K562 (cell line): ENCODE data around the gene COX7A1. TPM values are rescaled to one million over a fixed set of nuclear protein-coding genes. Genes with fewer than 3 reads are reported as not detected.
A peak's percentile ranks its signal among the peaks of the same experiment; 100 is the strongest.

ENCODE experiments used
- ATAC-seq: fragments of 200-7000 bp; cut with Tn5 transposase; 3 replicates; pipeline ENCODE4 v1.9.1; 2020; ENCODE audit warnings: moderate library complexity
- BruUV-seq: library from RNA; stranded (reverse); fragments of 400-500 nt; replicated peaks from 2 replicates; lab custom pipeline; 2021; lab: Mats Ljungman, UMichigan
- CTCF ChIA-PET: fragments of 300-600 bp; formaldehyde crosslinking; extraction: SDS; loops from one replicate; lab custom pipeline; 2021; ENCODE audit warnings: low intra/inter-chr PET ratio; lab: Yijun Ruan, JAX
- POLR2A ChIA-PET: fragments of 300-600, 350-650 bp; sonication (Branson Sonifier 250); formaldehyde crosslinking; extraction: SDS; loops from one replicate; lab custom pipeline; 2021; ENCODE audit warnings: antibody characterized with exemption, inconsistent platforms; lab: Yijun Ruan, JAX
- DNase-seq, 4 experiments: peaks; one replicate each; pipeline versions ENCODE4 v3.0.0 to v3.0.0-alpha.2; 2011 to 2018; ENCODE audit warnings: low spot score in 3 of 4, mixed read lengths in 3 of 4; ENCODE audit errors: extremely low read depth in 1 of 4
- FAIRE-seq: peaks from 2 replicates; lab custom pipeline; 2011; peaks lifted over from hg19 to GRCh38; lab: Jason Lieb, UNC
- H2AFZ ChIP-seq: 2 replicates; pipeline ENCODE4 v1.6.0; 2011; ENCODE audit warnings: low read depth, low read length, control low read depth, inconsistent platforms
- H3K27ac ChIP-seq: fragments of 200-600 bp; 3 replicates; pipeline ENCODE4 v1.8.0; 2011; ENCODE audit warnings: low read depth, mild to moderate bottlenecking, control low read depth, inconsistent platforms, low read length, moderate library complexity, mixed read lengths; ENCODE audit errors: extremely low read depth
- H3K27me3 ChIP-seq, 2 experiments: fragments of 300-600 bp in 1 of 2; 2 replicates in 1 of 2; 3 replicates in 1 of 2; pipeline versions ENCODE4 v1.6.0 to v1.8.0; 2011; ENCODE audit warnings: inconsistent platforms in 2 of 2, low read length in 2 of 2, mild to moderate bottlenecking in 1 of 2, mixed read lengths in 1 of 2, moderate library complexity in 1 of 2; ENCODE audit not compliant: control insufficient read depth in 2 of 2, insufficient read depth in 2 of 2
- H3K36me3 ChIP-seq: fragments of 300-600 bp; 3 replicates; pipeline ENCODE4 v1.8.0; 2011; ENCODE audit warnings: mild to moderate bottlenecking, low read length, inconsistent platforms; ENCODE audit not compliant: control insufficient read depth, insufficient read depth
- H3K4me1 ChIP-seq, 2 experiments: fragments of 200-600 bp in 1 of 2; replicated peaks in 1 of 2; 2 replicates in 1 of 2; 3 replicates in 1 of 2; pipeline versions ENCODE4 v1.5.1 to v1.8.0; 2011; ENCODE audit warnings: inconsistent platforms in 2 of 2, low read length in 2 of 2, mild to moderate bottlenecking in 1 of 2, mixed read lengths in 1 of 2, moderate library complexity in 1 of 2; ENCODE audit not compliant: control insufficient read depth in 2 of 2, insufficient read depth in 2 of 2
- H3K4me2 ChIP-seq: 2 replicates; pipeline ENCODE4 v1.6.1; 2011; ENCODE audit warnings: low read length, control low read depth, inconsistent platforms, mixed read lengths; ENCODE audit not compliant: insufficient read depth
- H3K4me3 ChIP-seq: fragments of 200-600 bp; sonication (generic), shearing (Covaris generic); 2 replicates; pipeline ENCODE4 v1.5.1; 2016; ENCODE audit warnings: control low read depth, inconsistent platforms
- H3K79me2 ChIP-seq: fragments of 200-600 bp; 3 replicates; pipeline ENCODE4 v1.8.0; 2011; ENCODE audit warnings: low read length, inconsistent platforms; ENCODE audit not compliant: control insufficient read depth, insufficient read depth
- H3K9ac ChIP-seq, 2 experiments: 2 replicates each; pipeline versions ENCODE4 v1.6.0 to v1.6.1; 2011; ENCODE audit warnings: low read depth in 2 of 2, low read length in 2 of 2, control low read depth in 1 of 2, inconsistent platforms in 1 of 2, mild to moderate bottlenecking in 1 of 2, mixed read lengths in 1 of 2; ENCODE audit not compliant: insufficient read depth in 1 of 2
- H3K9me1 ChIP-seq: one replicate; pipeline ENCODE4 v1.6.0; 2011; ENCODE audit warnings: inconsistent platforms, mild to moderate bottlenecking, low read length, moderate library complexity; ENCODE audit not compliant: control insufficient read depth, insufficient read depth
- H3K9me3 ChIP-seq: replicated peaks from 2 replicates; pipeline ENCODE4 v1.5.1; 2011; ENCODE audit warnings: low read depth, low read length, inconsistent platforms; ENCODE audit not compliant: control insufficient read depth, insufficient read depth
- H4K20me1 ChIP-seq: replicated peaks from 2 replicates; pipeline ENCODE4 v1.6.1; 2011; ENCODE audit warnings: low read length, inconsistent platforms, mixed read lengths; ENCODE audit not compliant: control insufficient read depth, insufficient read depth
- CBX2 ChIP-seq: fragments of 200-600 bp; sonication (generic); IDR thresholded peaks from one replicate; pipeline ENCODE4 v1.6.1; 2012; ENCODE audit warnings: mild to moderate bottlenecking, low read length, inconsistent platforms; ENCODE audit not compliant: insufficient read depth, poor library complexity, severe bottlenecking
- COPS2 ChIP-seq: fragments of 450-650 bp; conservative IDR thresholded peaks from 2 replicates; pipeline ENCODE4 v1.6.1; 2016; ENCODE audit warnings: mild to moderate bottlenecking, moderate library complexity
- HNRNPL ChIP-seq: fragments of 200-400 bp; formaldehyde crosslinking; IDR thresholded peaks from 2 replicates; pipeline ENCODE4 v1.6.1; 2017; ENCODE audit warnings: low read depth, mild to moderate bottlenecking, low read length
- KDM1A ChIP-seq, 2 experiments: fragments of 450-650 bp; IDR thresholded peaks; 2 replicates each; pipeline ENCODE4 v1.6.1; 2016; ENCODE audit warnings: mild to moderate bottlenecking in 2 of 2
- MYNN ChIP-seq, 2 experiments: sonication (generic); formaldehyde crosslinking in 1 of 2; IDR thresholded peaks; 2 replicates each; pipeline versions ENCODE4 v1.5.0 to v1.6.1; 2016 to 2020; ENCODE audit warnings: antibody characterized with exemption in 1 of 2, missing genetic modification reagents in 1 of 2
- POLR2G ChIP-seq: fragments of 200-400 bp; formaldehyde crosslinking; IDR thresholded peaks from 2 replicates; pipeline ENCODE4 v1.6.1; 2017; ENCODE audit warnings: low read depth, mild to moderate bottlenecking, antibody characterized with exemption, low read length, moderate library complexity
- RBM14 ChIP-seq: fragments of 200-400 bp; formaldehyde crosslinking; IDR thresholded peaks from 2 replicates; pipeline ENCODE4 v1.6.1; 2018; ENCODE audit warnings: low read depth, mild to moderate bottlenecking, low read length, moderate library complexity, borderline replicate concordance; ENCODE audit not compliant: insufficient read depth
- RCOR1 ChIP-seq, 2 experiments: IDR thresholded peaks; 2 replicates each; pipeline ENCODE4 v1.6.1; 2012; ENCODE audit warnings: low read depth in 2 of 2, low read length in 2 of 2, borderline replicate concordance in 1 of 2, improper control_type of control experiment in 1 of 2
- SIRT6 ChIP-seq: IDR thresholded peaks from one replicate; pipeline ENCODE4 v1.6.1; 2012; ENCODE audit warnings: low read depth, mild to moderate bottlenecking, control low read depth, inconsistent platforms, low read length, moderate library complexity
- XRCC5 ChIP-seq: fragments of 200-400 bp; formaldehyde crosslinking; IDR thresholded peaks from 2 replicates; pipeline ENCODE4 v1.6.1; 2017; ENCODE audit warnings: low read depth, mild to moderate bottlenecking, low read length
- ZKSCAN3 ChIP-seq: fragments of 250-450 bp; sonication (Bioruptor Pico); IDR thresholded peaks from 2 replicates; pipeline ENCODE4 v1.4.0; 2020
- ZNF551 ChIP-seq: fragments of 250-450 bp; sonication (Bioruptor Pico); IDR thresholded peaks from 2 replicates; pipeline ENCODE4 v1.5.0; 2021; ENCODE audit warnings: mild to moderate bottlenecking, moderate library complexity
- WGBS: fragments of 100-300 bp; shearing (Covaris generic); methylation state at CpG from one replicate; pipeline ENCODE4 v1.1.6; 2016; ENCODE audit warnings: low coverage, mixed read lengths; ENCODE audit not compliant: insufficient coverage; ENCODE audit errors: missing lambda C conversion rate; 5-methylcytosine and 5-hydroxymethylcytosine counted together
- in situ Hi-C: fragments of 300-500 bp; cut with MboI; formaldehyde crosslinking; loops from 4 replicates; pipeline ENCODE4 v1.15.0; 2018; ENCODE audit warnings: inconsistent platforms, mixed read lengths
- intact Hi-C: fragments of 100-400 bp; cut with micrococcal nuclease; formaldehyde crosslinking; loops from 2 replicates; pipeline ENCODE4 v1.14.2; 2022
- polyA plus RNA-seq, 8 experiments: library from polyadenylated mRNA; depleted of rRNA in 4 of 8; stranded (reverse) in 5 of 8; unstranded in 3 of 8; fragments of >200 nt; fragmentation: Nextera tagmentation in 2 of 8; fragmentation: Illumina TruSeq in 1 of 8; extraction: Ambion mirVana in 2 of 8; extraction: Trizol in 1 of 8; gene quantifications; 2 replicates each; pipeline versions ENCODE4 v1.2.1 to v1.2.3, GENCODE V29; 2011 to 2014; ENCODE audit warnings: inconsistent platforms in 1 of 8, missing spikeins in 1 of 8
- total RNA-seq, 7 experiments: library from RNA; depleted of rRNA in 6 of 7; stranded (reverse); fragments of >200 nt in 6 of 7; fragmentation: Illumina TruSeq in 2 of 7; extraction: Trizol in 2 of 7; gene quantifications; 2 replicates each; pipeline versions ENCODE4 v1.2.1 to v1.2.3, GENCODE V29; 2011 to 2021; ENCODE audit warnings: low replicate concordance in 1 of 7
- TF ChIP-seq, protein P1 (sequence below): sonication (generic); formaldehyde crosslinking; IDR thresholded peaks from 2 replicates; pipeline ENCODE4 v1.8.1; 2023; ENCODE audit warnings: mild to moderate bottlenecking, missing genetic modification reagents
- TF ChIP-seq, protein P2 (sequence below), 2 experiments: IDR thresholded peaks; 2 replicates each; pipeline ENCODE4 v1.6.1; 2011; ENCODE audit warnings: borderline replicate concordance in 1 of 2, control low read depth in 1 of 2, low read depth in 1 of 2, low read length in 1 of 2, mild to moderate bottlenecking in 1 of 2, mixed read lengths in 1 of 2, moderate library complexity in 1 of 2; ENCODE audit not compliant: insufficient read depth in 1 of 2, insufficient read length in 1 of 2, poor library complexity in 1 of 2, severe bottlenecking in 1 of 2; ENCODE audit errors: extremely low read depth in 1 of 2

COX7A1 gene
- total and polyA plus RNA-seq, 9 of the 15 experiments (the other 6 are each of a cell fraction or from before 2014, with no cell fraction given), result 0.08 TPM; not detected in 8

DNA sequence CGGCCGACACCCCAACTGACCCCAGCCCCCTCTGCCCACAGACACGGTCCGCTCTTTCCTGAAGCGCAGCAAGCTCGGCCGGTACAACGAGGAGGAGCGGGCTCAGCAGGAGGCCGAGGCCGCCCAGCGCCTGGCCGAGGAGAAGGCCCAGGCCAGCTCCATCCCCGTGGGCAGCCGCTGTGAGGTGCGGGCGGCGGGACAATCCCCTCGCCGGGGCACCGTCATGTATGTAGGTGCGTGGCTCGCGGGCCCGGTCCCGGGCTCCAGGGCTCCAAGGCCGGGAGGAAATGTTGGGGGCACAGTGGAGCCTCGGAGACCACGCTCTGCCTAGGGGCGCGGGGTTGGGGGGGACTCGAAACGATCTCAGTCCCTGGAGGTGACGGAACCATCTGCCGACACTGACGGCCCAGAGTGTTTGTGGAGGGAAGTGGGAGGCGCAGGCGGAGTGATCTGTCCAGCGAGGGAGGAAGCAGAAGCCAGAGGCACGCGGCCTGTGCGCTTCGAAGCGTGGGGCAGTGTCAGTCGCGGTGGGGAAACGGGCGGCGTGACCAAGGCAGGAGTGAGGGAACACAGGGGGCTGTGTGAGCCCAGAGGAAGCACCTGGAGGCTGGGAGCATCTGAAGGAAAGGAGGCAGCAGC is 30.6 kb downstream of the COX7A1 start:
- 91% methylated on average over 19 of the region's 49 CpGs for WGBS
- Histone ChIP-seq H3K9ac (peak overlapping the region in 1 of 2 experiments; percentile 52; a peak in 1 of 4 replicates), H3K4me2 (no peak overlapping the region), H2AFZ (no peak overlapping the region), H4K20me1 (no peaks in the 10 kb centered on the region), H3K27ac (no peak overlapping the region), H3K79me2 (no peaks in the 10 kb centered on the region), H3K27me3 (no peaks in the 10 kb centered on the region), H3K4me1 (peaks cover 0 to 15% of the 10 kb centered on the region in 2 experiments; a peak in 1 of 5 replicates), H3K4me3 (no peak overlapping the region), H3K36me3 (peaks cover 10% of the 10 kb centered on the region; the same call in 1 of the 3 replicates), H3K9me3 (no peaks in the 10 kb centered on the region), H3K9me1 (no peaks in the 10 kb centered on the region)
- BruUV-seq, result no TSS peak
- CTCF ChIA-PET, result no interaction called here
- intact Hi-C loops (no loop called here), in situ Hi-C loops (no loop called here)
- POLR2A ChIA-PET, result no interaction called here
- FAIRE-seq, result no peak
- no peak for ATAC-seq
- DNase-seq, result no peak
- TF ChIP-seq MYNN (IDR thresholded peaks at IDR 0.05), result no peak
- no peak for TF ChIP-seq MYNN (CRISPR knock-in tag; IDR thresholded peaks at IDR 0.05)
- TF ChIP-seq POLR2G, result 0 out of 2 replicates have a peak, but pooled peaks have one; percentile 36
- no peak for TF ChIP-seq SIRT6
- no peak for TF ChIP-seq RBM14
- no peak for TF ChIP-seq XRCC5
- TF ChIP-seq ZNF551, result no peak
- TF ChIP-seq, protein P1, sequence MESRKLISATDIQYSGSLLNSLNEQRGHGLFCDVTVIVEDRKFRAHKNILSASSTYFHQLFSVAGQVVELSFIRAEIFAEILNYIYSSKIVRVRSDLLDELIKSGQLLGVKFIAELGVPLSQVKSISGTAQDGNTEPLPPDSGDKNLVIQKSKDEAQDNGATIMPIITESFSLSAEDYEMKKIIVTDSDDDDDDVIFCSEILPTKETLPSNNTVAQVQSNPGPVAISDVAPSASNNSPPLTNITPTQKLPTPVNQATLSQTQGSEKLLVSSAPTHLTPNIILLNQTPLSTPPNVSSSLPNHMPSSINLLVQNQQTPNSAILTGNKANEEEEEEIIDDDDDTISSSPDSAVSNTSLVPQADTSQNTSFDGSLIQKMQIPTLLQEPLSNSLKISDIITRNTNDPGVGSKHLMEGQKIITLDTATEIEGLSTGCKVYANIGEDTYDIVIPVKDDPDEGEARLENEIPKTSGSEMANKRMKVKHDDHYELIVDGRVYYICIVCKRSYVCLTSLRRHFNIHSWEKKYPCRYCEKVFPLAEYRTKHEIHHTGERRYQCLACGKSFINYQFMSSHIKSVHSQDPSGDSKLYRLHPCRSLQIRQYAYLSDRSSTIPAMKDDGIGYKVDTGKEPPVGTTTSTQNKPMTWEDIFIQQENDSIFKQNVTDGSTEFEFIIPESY (CRISPR knock-in tag), result peak; percentile 92
- no peak for TF ChIP-seq KDM1A (IDR thresholded peaks at IDR 0.05)
- TF ChIP-seq CBX2, result no peak
- TF ChIP-seq ZKSCAN3 (CRISPR knock-in tag), result no peak
- TF ChIP-seq, protein P2, sequence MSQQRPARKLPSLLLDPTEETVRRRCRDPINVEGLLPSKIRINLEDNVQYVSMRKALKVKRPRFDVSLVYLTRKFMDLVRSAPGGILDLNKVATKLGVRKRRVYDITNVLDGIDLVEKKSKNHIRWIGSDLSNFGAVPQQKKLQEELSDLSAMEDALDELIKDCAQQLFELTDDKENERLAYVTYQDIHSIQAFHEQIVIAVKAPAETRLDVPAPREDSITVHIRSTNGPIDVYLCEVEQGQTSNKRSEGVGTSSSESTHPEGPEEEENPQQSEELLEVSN (IDR thresholded peaks at IDR 0.05; ENCODE audit: borderline replicate concordance in 1 of 2, extremely low read depth in 1 of 2, insufficient read depth in 1 of 2, insufficient read length in 1 of 2, low read depth in 1 of 2, low read length in 1 of 2, poor library complexity in 1 of 2, severe bottlenecking in 1 of 2), result peak in 1 of 2 experiments; percentile 19
- TF ChIP-seq RCOR1 (IDR thresholded peaks at IDR 0.05; ENCODE audit: borderline replicate concordance in 1 of 2, low read depth in 2 of 2, low read length in 2 of 2), result no peak
- TF ChIP-seq HNRNPL, result no peak
- TF ChIP-seq COPS2, result no peak
